ENCODE data around the gene BRD7. TPM values are rescaled to one million over a fixed set of nuclear protein-coding genes. Genes with fewer than 3 reads are reported as not detected.

The BRD7 gene
- polyA plus RNA-seq, 3 donors = 11.4 to 33.0 (median 21.2) TPM

GRCh38 chr16:50331570-50331969 lies 37.2 kb downstream of the BRD7 start:
- H3K36me3 Mint-ChIP-seq = peaks cover 63 to 70% of the 10 kb centered on the region in 2 donors
- TF ChIP-seq, protein P1, sequence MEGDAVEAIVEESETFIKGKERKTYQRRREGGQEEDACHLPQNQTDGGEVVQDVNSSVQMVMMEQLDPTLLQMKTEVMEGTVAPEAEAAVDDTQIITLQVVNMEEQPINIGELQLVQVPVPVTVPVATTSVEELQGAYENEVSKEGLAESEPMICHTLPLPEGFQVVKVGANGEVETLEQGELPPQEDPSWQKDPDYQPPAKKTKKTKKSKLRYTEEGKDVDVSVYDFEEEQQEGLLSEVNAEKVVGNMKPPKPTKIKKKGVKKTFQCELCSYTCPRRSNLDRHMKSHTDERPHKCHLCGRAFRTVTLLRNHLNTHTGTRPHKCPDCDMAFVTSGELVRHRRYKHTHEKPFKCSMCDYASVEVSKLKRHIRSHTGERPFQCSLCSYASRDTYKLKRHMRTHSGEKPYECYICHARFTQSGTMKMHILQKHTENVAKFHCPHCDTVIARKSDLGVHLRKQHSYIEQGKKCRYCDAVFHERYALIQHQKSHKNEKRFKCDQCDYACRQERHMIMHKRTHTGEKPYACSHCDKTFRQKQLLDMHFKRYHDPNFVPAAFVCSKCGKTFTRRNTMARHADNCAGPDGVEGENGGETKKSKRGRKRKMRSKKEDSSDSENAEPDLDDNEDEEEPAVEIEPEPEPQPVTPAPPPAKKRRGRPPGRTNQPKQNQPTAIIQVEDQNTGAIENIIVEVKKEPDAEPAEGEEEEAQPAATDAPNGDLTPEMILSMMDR (IDR thresholded peaks at IDR 0.05) = no peak
- no peaks in the 10 kb centered on the region for H3K9me3 ChIP-seq (replicated peaks in 1 of 2; ENCODE audit: control insufficient read depth in 1 of 2, insufficient read depth in 1 of 2, low read length in 2 of 2)
- peaks cover 7% of the 10 kb centered on the region for H3K4me1 Mint-ChIP-seq
- no peak overlapping the region for H3K27ac ChIP-seq (ENCODE audit: low read depth in 1 of 2, low read length in 2 of 2)
- intact Hi-C loops (cut with micrococcal nuclease) = no loop called here
- DNase-seq = no peak
- H3K79me2 ChIP-seq (ENCODE audit: insufficient read depth, low read length) = no peaks in the 10 kb centered on the region
- H3K4me3 Mint-ChIP-seq = no peak overlapping the region
- H2AFZ ChIP-seq (ENCODE audit: insufficient read depth, low read depth, low read length, poor library complexity, severe bottlenecking) = no peak overlapping the region
- no peaks in the 10 kb centered on the region for H3K9me3 Mint-ChIP-seq
- H3K27me3 Mint-ChIP-seq (ENCODE audit: low read depth in 3 of 3) = no peaks in the 10 kb centered on the region
- H4K20me1 ChIP-seq (ENCODE audit: insufficient read depth, low read length) = no peaks in the 10 kb centered on the region
- H3K27ac Mint-ChIP-seq = peak overlapping the region in 1 of 7 donors; percentile 27
- H3K27me3 ChIP-seq (ENCODE audit: control insufficient read depth in 2 of 2, insufficient read depth in 2 of 2, low read length in 2 of 2) = no peaks in the 10 kb centered on the region
- WGBS (ENCODE audit: insufficient coverage) = 92% methylated on average over 4 of the region's 5 CpGs
- H3K4me3 ChIP-seq (replicated peaks in 1 of 3; ENCODE audit: low read depth in 2 of 3, low read length in 3 of 3) = no peak overlapping the region
- peaks cover 57 to 95% of the 10 kb centered on the region in 2 donors for H3K36me3 ChIP-seq (replicated peaks in 1 of 2; ENCODE audit: control insufficient read depth in 1 of 2, insufficient read depth in 2 of 2, low read length in 2 of 2)
- no peak overlapping the region for H3K9ac ChIP-seq (ENCODE audit: insufficient read depth, low read length, poor library complexity, severe bottlenecking)
- no peaks in the 10 kb centered on the region for H3K4me1 ChIP-seq (ENCODE audit: control insufficient read depth in 1 of 2, insufficient read depth in 2 of 2, low read length in 2 of 2)
- no peak overlapping the region for H3K4me2 ChIP-seq (replicated peaks; ENCODE audit: extremely low read depth, low read length, poor library complexity, severe bottlenecking)

GRCh38 chr16:50329446-50330189 lies 39.2 kb downstream of the BRD7 start:
- Histone ChIP-seq H3K36me3 (replicated peaks in 1 of 2; ENCODE audit: control insufficient read depth in 1 of 2, insufficient read depth in 2 of 2, low read length in 2 of 2) (peaks cover 62 to 93% of the 10 kb centered on the region in 2 donors), H3K79me2 (ENCODE audit: insufficient read depth, low read length) (no peaks in the 10 kb centered on the region), H3K4me3 (replicated peaks in 1 of 3; ENCODE audit: low read depth in 2 of 3, low read length in 3 of 3) (no peak overlapping the region), H3K27me3 (ENCODE audit: control insufficient read depth in 2 of 2, insufficient read depth in 2 of 2, low read length in 2 of 2) (no peaks in the 10 kb centered on the region), H3K9ac (ENCODE audit: insufficient read depth, low read length, poor library complexity, severe bottlenecking) (no peak overlapping the region), H3K9me3 (replicated peaks in 1 of 2; ENCODE audit: control insufficient read depth in 1 of 2, insufficient read depth in 1 of 2, low read length in 2 of 2) (no peaks in the 10 kb centered on the region), H3K4me2 (replicated peaks; ENCODE audit: extremely low read depth, low read length, poor library complexity, severe bottlenecking) (no peak overlapping the region), H3K4me1 (ENCODE audit: control insufficient read depth in 1 of 2, insufficient read depth in 2 of 2, low read length in 2 of 2) (no peaks in the 10 kb centered on the region), H2AFZ (ENCODE audit: insufficient read depth, low read depth, low read length, poor library complexity, severe bottlenecking) (no peak overlapping the region), H3K27ac (ENCODE audit: low read depth in 1 of 2, low read length in 2 of 2) (no peak overlapping the region), H4K20me1 (ENCODE audit: insufficient read depth, low read length) (peaks cover 14% of the 10 kb centered on the region)
- Mint-ChIP-seq H3K4me1 (peaks cover 7% of the 10 kb centered on the region), H3K27me3 (ENCODE audit: low read depth in 3 of 3) (no peaks in the 10 kb centered on the region), H3K9me3 (no peaks in the 10 kb centered on the region), H3K36me3 (peaks cover 67 to 75% of the 10 kb centered on the region in 2 donors), H3K4me3 (no peak overlapping the region), H3K27ac (peak overlapping the region in 3 of 7 donors; percentile 28 to 81 (median 49))
- DNase-seq = no peak
- TF ChIP-seq, protein P1 (IDR thresholded peaks at IDR 0.05) = no peak
- intact Hi-C loops (cut with micrococcal nuclease) = no loop called here
- WGBS (ENCODE audit: insufficient coverage) = 60% methylated on average over 10 of the region's 11 CpGs
